Breast epithelium (tissue), 4 donors: Measurements from ENCODE around the gene CBX7. TPM values are rescaled to one million over a fixed set of nuclear protein-coding genes. Genes with fewer than 3 reads are reported as not detected.

Source experiments
- DNase-seq, 2 donors: peaks; one replicate each; pipeline ENCODE4 v3.0.0-alpha.2; 2019; ENCODE audit warnings: low spot score in 2 of 2
- H3K27ac ChIP-seq, 2 donors: fragments of 200-600 bp; sonication (generic) in 1 of 2; one replicate each; pipeline ENCODE4 v1.5.1; 2016 to 2019; ENCODE audit warnings: mild to moderate bottlenecking in 1 of 2
- H3K27me3 ChIP-seq, 2 donors: fragments of 200-600 bp; sonication (generic) in 1 of 2; one replicate each; pipeline versions ENCODE4 v1.5.1 to v1.6.0; 2017 to 2019; ENCODE audit warnings: control low read depth in 1 of 2, mild to moderate bottlenecking in 1 of 2
- H3K36me3 ChIP-seq: fragments of 200-600 bp; one replicate; pipeline ENCODE4 v1.5.1; 2019
- H3K4me1 ChIP-seq, 2 donors: fragments of 200-600 bp; sonication (generic); one replicate each; pipeline ENCODE4 v1.5.1; 2016 to 2019; ENCODE audit warnings: control low read depth in 1 of 2
- H3K4me3 ChIP-seq, 3 donors: fragments of 200-600 bp; sonication (generic); 1 replicate in 2 of 3; 2 replicates in 1 of 3; pipeline ENCODE4 v1.5.1; 2016 to 2019; ENCODE audit warnings: mild to moderate bottlenecking in 3 of 3, moderate library complexity in 2 of 3
- H3K9me3 ChIP-seq, 2 donors: fragments of 200-600 bp; sonication (generic) in 1 of 2; one replicate each; pipeline ENCODE4 v1.5.1; 2016 to 2019; ENCODE audit warnings: control low read depth in 1 of 2
- POLR2A ChIP-seq: fragments of 450-650 bp; IDR thresholded peaks from one replicate; pipeline ENCODE4 v1.6.1; 2016; ENCODE audit warnings: antibody characterized with exemption, mild to moderate bottlenecking, moderate library complexity
- POLR2AphosphoS5 ChIP-seq, 3 donors: sonication (generic); formaldehyde crosslinking; IDR thresholded peaks; one replicate each; pipeline ENCODE4 v1.6.1; 2017; ENCODE audit warnings: antibody characterized with exemption in 3 of 3
- intact Hi-C: fragments of 100-400 bp; cut with DNase I; formaldehyde crosslinking; loops from one replicate; pipeline ENCODE4 v1.15.1; 2023; ENCODE audit warnings: low total_unique reads
- total RNA-seq, 3 donors: library from RNA; depleted of rRNA; stranded (reverse); fragments of >200 nt; gene quantifications; one replicate each; pipeline ENCODE4 v1.1.0, GENCODE V29; 2016
- TF ChIP-seq, protein P1 (sequence below), 3 donors: fragments of 450-650 bp; IDR thresholded peaks; one replicate each; pipeline ENCODE4 v1.5.1; 2016 to 2017; ENCODE audit warnings: antibody characterized with exemption in 3 of 3, mild to moderate bottlenecking in 3 of 3, moderate library complexity in 3 of 3

Gene CBX7
- total RNA-seq, 3 donors from 2014 or later = 57.1 to 71.9 (median 71.1) TPM

DNA sequence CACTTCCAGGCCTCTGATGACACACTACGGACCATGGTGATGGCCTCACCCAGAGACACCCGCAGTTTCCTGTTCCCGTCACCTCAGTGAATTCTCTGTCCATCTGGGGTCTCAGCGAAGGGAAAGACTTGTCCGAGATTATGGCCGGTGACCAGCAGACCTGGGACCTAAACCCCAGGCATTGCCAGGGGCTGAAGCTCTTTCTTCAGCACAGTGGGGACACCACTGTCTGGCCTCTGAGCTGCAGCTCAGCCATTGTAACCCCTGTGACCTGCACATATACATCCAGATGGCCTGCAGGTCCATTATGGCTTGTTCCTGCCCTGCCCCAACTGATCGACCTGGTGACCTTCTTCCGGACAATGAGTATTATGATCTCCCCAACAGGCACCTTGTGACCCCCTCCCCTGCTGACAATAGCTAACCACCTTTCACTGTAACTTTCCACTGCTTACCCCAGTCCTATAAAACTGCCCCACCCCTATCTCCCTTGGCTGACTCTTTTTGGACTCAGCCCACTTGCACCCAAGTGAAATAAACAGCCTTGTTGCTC is 22.3 kb downstream of the CBX7 start:
- no peaks in the 10 kb centered on the region for H3K9me3 ChIP-seq
- H3K27ac ChIP-seq = no peak overlapping the region

DNA sequence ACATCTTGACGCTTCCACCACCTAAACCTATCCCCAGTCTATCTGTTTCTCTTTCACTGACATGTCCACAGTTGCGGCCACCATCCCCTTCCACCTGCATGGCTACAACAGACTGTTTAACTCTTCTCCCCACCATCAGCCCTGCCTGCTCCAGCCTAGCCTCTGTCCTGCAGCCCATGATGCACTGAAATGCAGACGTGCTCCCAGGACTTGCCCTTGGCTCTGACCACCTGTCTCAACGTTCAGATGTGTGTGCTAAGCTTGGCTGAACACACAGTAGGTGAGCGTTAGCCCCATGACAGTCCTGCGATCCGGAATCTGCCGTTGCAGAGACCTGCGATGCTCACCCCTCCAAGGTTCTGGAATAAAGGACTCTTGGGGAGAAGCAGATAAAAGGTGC is 22.7 kb downstream of the CBX7 start:
- H3K27ac ChIP-seq = no peak overlapping the region

More for the DNA sequence above, 22.3 kb downstream of the CBX7 start:
- intact Hi-C loops = no loop called here
- DNase-seq = no peak
- no peaks in the 10 kb centered on the region for H3K36me3 ChIP-seq
- H3K4me1 ChIP-seq = peaks cover 0 to 7% of the 10 kb centered on the region in 2 donors
- no peak for TF ChIP-seq POLR2A
- TF ChIP-seq, protein P1, sequence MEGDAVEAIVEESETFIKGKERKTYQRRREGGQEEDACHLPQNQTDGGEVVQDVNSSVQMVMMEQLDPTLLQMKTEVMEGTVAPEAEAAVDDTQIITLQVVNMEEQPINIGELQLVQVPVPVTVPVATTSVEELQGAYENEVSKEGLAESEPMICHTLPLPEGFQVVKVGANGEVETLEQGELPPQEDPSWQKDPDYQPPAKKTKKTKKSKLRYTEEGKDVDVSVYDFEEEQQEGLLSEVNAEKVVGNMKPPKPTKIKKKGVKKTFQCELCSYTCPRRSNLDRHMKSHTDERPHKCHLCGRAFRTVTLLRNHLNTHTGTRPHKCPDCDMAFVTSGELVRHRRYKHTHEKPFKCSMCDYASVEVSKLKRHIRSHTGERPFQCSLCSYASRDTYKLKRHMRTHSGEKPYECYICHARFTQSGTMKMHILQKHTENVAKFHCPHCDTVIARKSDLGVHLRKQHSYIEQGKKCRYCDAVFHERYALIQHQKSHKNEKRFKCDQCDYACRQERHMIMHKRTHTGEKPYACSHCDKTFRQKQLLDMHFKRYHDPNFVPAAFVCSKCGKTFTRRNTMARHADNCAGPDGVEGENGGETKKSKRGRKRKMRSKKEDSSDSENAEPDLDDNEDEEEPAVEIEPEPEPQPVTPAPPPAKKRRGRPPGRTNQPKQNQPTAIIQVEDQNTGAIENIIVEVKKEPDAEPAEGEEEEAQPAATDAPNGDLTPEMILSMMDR (IDR thresholded peaks at IDR 0.05) = no peak
- no peak for TF ChIP-seq POLR2AphosphoS5 (IDR thresholded peaks at IDR 0.05)
- H3K4me3 ChIP-seq = no peak overlapping the region
- no peaks in the 10 kb centered on the region for H3K27me3 ChIP-seq

DNA sequence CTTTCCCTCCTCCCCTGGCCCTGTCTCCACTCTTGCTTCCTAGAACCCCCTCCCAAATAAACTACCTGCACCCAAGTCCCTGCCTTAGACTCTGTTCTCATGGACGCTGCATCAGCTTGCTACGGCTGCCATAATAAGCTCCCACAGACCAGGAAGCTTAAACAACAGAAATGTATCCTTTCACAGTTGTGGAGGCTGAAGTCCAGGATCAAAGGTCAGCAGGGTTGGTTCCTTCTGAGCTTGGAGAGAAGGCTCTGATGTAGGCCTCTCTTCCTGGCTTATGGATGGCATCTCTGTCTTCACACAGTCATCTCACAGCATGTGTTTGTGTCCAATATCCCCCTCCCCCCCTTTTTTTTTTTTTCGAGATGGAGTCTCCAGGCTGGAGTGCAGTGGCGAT is 23.4 kb downstream of the CBX7 start:
- TF ChIP-seq, protein P1 (IDR thresholded peaks at IDR 0.05) = no peak
- no peak for TF ChIP-seq POLR2AphosphoS5 (IDR thresholded peaks at IDR 0.05)
- no peak for TF ChIP-seq POLR2A
- no peaks in the 10 kb centered on the region for H3K27me3 ChIP-seq
- no peak for DNase-seq
- no peak overlapping the region for H3K27ac ChIP-seq
- peaks cover 0 to 7% of the 10 kb centered on the region in 2 donors for H3K4me1 ChIP-seq
- intact Hi-C loops = no loop called here
- H3K4me3 ChIP-seq = no peak overlapping the region
- no peaks in the 10 kb centered on the region for H3K36me3 ChIP-seq
- H3K9me3 ChIP-seq = no peaks in the 10 kb centered on the region

More for the DNA sequence above, 22.7 kb downstream of the CBX7 start:
- H3K9me3 ChIP-seq = no peaks in the 10 kb centered on the region
- DNase-seq = no peak
- intact Hi-C loops = no loop called here
- H3K36me3 ChIP-seq = no peaks in the 10 kb centered on the region
- H3K27me3 ChIP-seq = no peaks in the 10 kb centered on the region
- peaks cover 0 to 7% of the 10 kb centered on the region in 2 donors for H3K4me1 ChIP-seq
- TF ChIP-seq POLR2A (no peak), POLR2AphosphoS5 (IDR thresholded peaks at IDR 0.05) (no peak)
- TF ChIP-seq, protein P1 (IDR thresholded peaks at IDR 0.05) = no peak
- no peak overlapping the region for H3K4me3 ChIP-seq

DNA sequence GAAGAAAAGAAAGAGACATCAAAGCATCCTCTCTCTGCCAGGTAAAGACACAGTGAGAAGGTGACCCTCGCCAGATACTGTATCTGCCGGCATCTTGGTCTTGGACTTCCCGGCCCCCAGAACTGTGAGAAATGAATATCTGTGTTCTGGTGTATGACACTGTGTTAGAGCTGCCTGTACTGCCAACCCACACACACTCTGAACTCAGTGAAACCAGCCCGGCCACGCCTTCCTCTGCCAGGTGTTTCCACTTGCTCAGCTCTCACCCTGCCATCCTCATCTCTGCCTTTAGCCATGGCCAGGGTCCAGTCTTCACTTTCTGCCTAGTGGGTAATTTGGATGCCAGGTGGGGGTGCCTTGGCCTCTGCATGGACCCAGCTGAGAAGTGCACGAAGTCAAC is 24.0 kb downstream of the CBX7 start:
- TF ChIP-seq POLR2A = no peak
- TF ChIP-seq, protein P1 (IDR thresholded peaks at IDR 0.05) = no peak
- TF ChIP-seq POLR2AphosphoS5 (IDR thresholded peaks at IDR 0.05) = no peak
- Histone ChIP-seq H3K36me3 (no peaks in the 10 kb centered on the region), H3K9me3 (no peaks in the 10 kb centered on the region), H3K27ac (no peak overlapping the region), H3K4me1 (peaks cover 0 to 7% of the 10 kb centered on the region in 2 donors), H3K4me3 (no peak overlapping the region), H3K27me3 (no peaks in the 10 kb centered on the region)
- intact Hi-C loops = no loop called here
- no peak for DNase-seq

DNA sequence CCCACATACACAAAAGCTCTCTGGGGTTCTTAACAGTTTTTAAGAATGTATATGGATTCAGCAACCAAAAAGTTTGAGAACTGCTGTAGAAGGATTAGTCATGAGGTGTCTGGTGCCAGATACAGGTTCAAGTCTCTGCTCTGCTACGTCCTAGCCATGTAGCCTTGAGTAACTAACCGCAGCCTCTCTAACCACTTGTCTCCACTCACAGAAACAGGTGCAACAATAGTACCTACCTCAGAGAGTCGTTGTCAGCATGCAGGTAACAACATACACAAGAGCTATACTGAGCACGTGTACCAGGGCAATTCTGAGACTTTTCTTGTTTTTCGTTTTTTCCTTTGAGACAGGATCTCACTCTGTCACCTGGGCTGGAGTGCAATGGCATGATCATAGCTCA is 26.9 kb downstream of the CBX7 start:
- no peak overlapping the region for H3K27ac ChIP-seq
- no peaks in the 10 kb centered on the region for H3K27me3 ChIP-seq
- no peaks in the 10 kb centered on the region for H3K9me3 ChIP-seq
- DNase-seq = no peak
- no peaks in the 10 kb centered on the region for H3K36me3 ChIP-seq
- H3K4me1 ChIP-seq = no peaks in the 10 kb centered on the region
- TF ChIP-seq POLR2A (no peak), POLR2AphosphoS5 (IDR thresholded peaks at IDR 0.05) (no peak)
- TF ChIP-seq, protein P1 (IDR thresholded peaks at IDR 0.05) = no peak
- intact Hi-C loops = loop anchor here (1.0 kb wide), 1 partner anchor 10 kb away; no protein-coding TSS in a partner anchor
- no peak overlapping the region for H3K4me3 ChIP-seq
